GM12873 (cell line): ENCODE data around the gene HPN.

ENCODE experiments used
- TF ChIP-seq, protein P1 (sequence below): IDR thresholded peaks from 2 replicates; pipeline ENCODE4 v1.5.1; 2012; ENCODE audit warnings: low read depth, mild to moderate bottlenecking, moderate library complexity, low read length, control low read depth; ENCODE audit not compliant: insufficient read depth; ENCODE audit errors: missing control alignments

The HPN gene

DNA sequence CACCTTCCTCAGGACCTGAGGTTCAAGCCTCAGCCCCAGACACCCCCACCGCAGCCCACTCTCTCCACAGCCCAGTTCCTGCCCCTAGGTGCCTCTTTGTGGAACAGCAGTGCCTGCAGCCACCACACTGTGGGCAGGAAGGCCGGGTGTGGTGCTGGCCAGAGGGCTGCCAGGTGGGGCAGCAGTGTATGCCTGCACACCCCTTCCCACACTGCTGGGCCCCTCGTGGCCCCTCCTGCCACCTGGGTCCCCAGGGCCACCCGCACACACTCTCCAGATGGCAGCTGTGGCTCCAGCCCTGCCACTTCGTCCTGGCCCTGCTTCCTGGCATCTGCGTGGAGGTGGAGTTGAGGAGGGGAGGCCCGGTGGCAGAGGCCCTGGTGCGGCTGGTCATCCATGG, 35.1 kb downstream of the HPN start:
- TF ChIP-seq, protein P1, sequence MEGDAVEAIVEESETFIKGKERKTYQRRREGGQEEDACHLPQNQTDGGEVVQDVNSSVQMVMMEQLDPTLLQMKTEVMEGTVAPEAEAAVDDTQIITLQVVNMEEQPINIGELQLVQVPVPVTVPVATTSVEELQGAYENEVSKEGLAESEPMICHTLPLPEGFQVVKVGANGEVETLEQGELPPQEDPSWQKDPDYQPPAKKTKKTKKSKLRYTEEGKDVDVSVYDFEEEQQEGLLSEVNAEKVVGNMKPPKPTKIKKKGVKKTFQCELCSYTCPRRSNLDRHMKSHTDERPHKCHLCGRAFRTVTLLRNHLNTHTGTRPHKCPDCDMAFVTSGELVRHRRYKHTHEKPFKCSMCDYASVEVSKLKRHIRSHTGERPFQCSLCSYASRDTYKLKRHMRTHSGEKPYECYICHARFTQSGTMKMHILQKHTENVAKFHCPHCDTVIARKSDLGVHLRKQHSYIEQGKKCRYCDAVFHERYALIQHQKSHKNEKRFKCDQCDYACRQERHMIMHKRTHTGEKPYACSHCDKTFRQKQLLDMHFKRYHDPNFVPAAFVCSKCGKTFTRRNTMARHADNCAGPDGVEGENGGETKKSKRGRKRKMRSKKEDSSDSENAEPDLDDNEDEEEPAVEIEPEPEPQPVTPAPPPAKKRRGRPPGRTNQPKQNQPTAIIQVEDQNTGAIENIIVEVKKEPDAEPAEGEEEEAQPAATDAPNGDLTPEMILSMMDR: no peak

DNA sequence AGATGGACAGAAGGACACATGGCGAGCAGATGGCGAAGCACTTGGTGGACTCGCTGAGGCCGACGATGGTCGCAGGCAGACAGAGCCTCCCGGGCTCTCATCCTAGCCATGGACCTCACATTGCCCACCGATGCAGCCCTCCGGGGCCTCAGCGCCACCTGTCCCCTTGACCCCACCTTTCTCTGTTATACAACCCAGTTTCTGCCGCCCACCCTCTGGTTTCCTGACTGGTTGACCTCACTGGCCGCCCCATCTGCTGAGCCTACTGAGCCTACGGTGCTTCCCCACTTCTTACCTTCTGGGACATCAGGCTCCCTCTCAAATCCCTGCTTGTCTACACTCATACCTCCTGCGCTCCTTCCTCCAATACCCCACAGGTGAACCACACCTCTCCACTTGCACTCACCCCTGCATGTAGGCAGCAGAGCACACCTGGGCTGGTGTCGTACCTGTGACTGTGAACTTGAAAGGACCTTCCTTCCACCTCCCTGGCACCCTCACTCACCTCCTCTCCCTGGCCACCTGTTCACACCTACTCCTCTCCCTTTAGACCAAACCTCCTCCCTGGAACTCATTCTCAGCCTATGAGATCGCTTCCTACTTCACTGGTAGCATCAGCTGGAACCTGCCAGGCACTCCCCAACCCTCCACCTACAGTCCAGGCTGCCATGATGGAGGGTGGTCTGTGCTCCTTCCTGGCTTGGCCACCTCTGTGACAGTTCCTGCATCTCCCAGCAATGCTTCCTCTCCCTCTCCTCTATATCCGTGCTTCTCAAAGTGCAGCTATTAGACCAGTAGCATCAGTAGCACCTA, 36.1 kb downstream of the HPN start:
- TF ChIP-seq, protein P1: no peak

DNA sequence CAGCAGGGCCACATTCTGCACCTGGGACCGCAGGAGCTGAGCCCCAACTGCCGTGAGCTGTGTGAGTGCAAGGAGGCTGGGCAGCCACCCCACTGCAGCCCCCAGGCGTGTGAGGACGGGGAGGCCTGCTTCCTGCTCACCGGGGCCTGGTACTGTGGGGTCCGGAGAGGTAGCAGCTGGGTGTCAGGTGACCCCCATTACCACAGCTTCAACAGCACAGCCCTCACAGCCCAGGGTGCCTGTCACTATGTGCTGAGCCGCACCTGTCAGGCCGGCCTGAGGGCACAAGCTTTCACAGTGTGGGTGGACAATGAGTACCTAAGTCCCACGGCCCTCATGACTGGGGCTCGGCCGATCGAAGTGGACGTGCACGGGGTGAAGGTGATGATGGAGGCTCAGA, 38.3 kb downstream of the HPN start:
- TF ChIP-seq, protein P1: no peak

DNA sequence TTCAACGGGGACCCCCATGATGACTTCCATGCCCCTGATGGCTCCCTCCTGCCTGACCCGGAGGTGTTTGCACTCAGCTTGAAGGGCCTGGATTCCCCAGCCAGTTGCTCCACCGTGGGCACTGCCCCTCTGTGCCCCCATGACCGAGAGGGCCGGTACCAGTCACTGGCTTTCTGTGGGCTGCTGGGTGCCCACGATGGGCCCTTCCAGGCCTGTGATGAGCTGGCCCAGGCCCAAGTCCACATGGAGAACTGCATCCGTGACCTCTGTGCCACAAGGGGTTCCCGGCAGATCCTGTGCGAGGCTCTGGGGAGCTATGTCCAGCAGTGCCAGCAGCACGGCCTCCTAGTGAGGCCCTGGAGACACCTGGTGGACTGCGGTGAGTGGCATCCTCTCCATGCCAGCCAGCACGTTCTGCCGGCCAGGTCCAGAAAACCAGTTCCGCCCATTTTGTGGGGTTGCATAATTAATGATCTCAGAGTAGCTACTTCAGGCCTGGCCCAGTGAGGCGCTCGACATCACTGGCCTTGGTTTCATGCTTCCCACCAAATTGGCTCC, 39.2 kb downstream of the HPN start:
- TF ChIP-seq, protein P1: no peak

DNA sequence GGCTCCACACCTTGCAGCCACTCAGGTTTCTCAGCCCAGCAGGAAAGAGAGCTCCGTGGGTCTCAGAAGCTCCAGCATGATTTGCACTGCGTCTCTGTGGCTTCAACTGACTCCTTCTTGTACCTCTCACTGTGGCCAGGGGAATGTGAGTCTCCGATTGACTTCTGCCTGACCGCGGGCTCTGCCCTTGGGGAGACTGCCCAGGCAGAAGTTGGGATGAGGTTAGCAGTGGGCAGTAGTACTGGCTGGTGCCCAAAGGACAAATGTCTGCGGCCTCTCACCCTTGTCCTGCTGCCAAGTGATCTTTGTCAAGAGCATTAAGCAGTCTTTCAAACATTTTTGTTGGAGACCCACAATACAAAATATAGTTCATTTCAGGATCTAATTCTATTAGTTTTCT, 39.7 kb downstream of the HPN start:
- TF ChIP-seq, protein P1: no peak

DNA sequence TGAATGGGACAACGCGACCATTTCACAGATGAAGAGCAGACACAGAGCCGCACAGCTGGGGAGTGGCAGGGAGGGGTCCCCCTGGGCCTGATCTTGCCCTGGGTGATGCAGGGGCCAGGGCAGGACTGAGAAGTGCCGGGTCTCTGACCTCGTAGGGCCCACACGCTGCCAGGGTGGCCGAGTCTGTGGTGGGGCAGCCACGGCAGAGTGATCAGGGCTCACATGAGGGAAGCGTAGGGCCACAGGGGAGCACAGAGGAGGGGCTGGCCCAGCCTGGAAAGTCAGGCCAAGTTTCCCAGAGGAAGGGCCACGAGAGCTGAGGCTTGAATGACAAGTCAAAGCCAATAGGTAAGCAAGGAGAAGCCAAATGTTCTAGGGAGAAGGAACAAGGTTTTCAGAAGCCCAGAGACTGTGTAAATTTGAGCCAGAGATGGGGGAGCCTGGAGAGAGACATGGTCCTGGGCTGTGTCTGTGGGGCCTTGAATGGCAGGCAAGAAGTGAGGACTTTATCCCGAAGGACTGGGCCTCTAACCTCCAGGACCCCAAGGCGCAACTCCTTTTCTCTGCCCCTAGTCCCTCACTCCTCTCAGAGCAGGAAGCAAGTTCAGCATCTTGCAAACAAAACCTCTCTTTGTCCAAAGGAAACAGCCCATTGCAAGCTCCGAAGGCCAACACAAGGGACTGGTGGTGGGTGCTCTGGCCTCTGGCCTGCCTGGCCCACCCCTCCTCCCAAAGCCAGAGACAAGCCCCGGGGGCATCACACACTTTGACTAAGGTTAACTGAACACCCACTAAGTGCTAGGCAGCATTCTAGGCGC, 42.4 kb downstream of the HPN start:
- TF ChIP-seq, protein P1: no peak

DNA sequence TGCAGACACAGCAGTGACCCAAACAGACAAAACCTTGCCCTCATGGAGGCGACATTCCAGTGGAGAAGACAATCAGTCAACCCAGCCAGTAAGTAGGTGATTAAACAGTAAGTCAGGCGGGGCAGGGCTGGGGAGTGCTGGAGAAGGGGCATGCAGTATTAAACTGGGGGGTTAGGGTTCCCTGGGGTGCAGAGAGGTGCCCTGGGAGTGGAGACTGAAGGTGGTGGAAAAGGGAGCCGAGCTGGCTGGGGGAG, 42.9 kb downstream of the HPN start:
- TF ChIP-seq, protein P1: no peak
